Left forelimb (tissue), 1 donor: ENCODE data around the gene PIGC.

ENCODE experiments used
- DNase-seq: peaks from one replicate; pipeline ENCODE4 v3.0.0-alpha.2; 2018; ENCODE audit warnings: low spot score

Gene PIGC

GRCh38 chr1:172443666-172444453 lies at the start of gene PIGC:
TSS of gene PIGC (minus strand) at chr1:172444069. CDS start at chr1:172442622, 1,447 bp downstream.
- peak; percentile 92 for DNase-seq

DNA sequence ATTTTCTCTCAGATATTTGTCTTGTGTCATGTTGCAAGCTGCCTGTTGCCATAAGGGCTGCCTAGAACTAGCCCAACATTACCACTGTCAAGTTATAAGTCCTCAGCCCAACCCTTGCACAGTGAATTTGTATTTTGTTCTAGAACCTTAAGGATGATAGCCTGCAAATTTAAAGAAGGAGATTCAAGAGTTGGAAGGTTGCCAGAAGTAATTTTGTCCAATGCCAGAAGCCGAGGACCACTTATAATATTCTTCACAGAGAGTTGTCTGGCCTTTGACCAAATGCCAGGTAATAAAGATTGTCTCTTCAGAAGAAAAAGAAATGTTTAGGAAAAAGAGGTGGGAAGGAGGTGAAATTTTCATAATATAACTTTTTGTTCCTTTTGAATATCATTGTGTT lies 48.6 kb upstream of the PIGC start:
- no peak for DNase-seq

DNA sequence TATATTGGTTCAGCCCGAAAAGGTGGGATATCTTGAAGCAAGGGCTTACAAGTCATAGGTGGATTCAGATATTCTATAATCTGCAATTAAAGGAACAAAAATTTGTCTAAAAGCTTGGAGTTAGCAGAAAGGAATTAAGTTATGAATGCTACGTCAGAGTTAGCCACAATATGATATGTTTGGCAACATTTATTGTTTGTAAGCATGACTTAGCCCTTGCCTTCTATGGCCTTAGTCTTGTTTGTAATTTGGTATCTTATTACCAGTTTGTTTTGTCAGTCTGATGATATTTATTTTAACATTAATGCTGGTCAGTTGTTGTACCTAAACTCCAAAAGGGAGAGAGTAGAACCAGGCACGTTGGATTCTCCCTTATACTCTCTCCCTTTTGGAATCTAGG lies 46.0 kb upstream of the PIGC start:
- no peak for DNase-seq

GRCh38 chr1:172488393-172488792 lies 44.5 kb upstream of the PIGC start:
- no peak for DNase-seq

- no peak for DNase-seq
Observed at GRCh38 chr1:172487550-172487949, 43.7 kb upstream of the PIGC start.

DNA sequence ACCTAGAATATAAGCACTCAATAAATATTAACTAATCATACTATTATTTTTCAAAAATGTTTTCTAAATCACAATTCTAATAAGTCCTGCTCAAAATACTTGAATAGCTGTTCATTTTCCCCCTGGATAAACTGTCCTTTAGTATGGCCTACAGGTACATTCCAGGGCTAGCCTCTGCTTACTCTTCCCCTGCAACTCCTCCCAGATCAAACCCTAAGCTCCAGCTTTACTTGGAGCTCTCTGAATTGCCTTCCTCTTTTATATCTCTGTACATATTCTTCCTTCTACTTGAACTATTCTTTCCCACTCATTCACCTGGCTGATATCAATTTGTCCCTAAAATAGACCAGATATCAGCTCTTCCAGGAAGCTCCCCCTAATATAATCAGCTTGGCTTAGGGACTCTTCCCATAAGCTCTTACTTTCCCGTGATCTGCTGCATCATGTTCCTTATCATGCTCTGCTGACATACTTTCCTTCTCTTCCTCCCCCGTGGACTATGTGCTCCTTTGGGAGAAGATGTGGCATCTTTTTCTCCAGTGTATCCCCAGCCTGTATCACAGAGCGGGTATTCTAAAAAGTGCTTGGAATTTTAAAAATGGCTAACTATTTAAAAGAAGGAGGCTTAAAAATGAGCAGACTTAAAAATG lies 43.1 kb upstream of the PIGC start:
- DNase-seq, result no peak

DNA sequence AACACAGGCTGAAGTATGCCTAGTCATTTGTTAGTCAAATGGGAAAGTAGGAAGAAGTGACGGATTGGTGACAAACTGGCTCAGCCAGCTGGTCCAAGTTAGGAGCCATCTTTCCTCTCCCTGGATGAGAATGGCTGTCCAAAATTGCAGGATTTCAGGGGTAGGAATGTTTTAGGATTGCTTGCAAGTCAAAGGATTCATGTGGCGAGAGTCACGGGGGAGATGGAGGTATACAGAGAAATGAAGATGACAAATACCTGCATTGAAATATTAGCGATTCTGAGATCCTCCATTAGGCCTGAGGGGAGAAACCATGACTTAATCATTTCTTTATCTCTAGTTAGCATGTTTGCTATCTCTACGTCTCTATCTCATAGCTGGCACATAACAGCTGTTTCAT lies 41.8 kb upstream of the PIGC start:
- no peak for DNase-seq

DNA sequence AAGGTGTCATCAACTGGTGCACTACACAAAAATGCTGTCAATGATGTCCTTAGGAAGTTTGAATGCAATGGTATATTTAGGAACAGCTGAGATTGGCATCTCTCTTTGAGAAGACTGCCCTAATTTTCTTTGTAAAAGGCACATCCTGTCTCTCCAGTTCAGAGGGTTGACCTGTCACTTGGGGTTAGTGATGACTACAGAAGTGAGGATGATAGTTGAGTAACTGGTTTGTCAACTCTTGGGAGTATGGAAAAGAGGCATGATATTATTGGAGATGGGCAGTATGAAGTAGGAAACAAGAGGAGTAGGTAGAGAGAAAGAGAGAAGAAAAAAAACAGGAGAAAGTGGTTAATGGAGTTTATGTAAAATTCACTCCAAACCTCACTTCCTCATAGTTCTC lies 40.4 kb upstream of the PIGC start:
- DNase-seq, result no peak

GRCh38 chr1:172483448-172483847 lies 39.6 kb upstream of the PIGC start:
- DNase-seq, result no peak

- no peak for DNase-seq
Observed at GRCh38 chr1:172482044-172482443, 38.2 kb upstream of the PIGC start.

- no peak for DNase-seq
Observed at GRCh38 chr1:172480431-172480830, 36.6 kb upstream of the PIGC start.

GRCh38 chr1:172478485-172478884 lies 34.6 kb upstream of the PIGC start:
- no peak for DNase-seq

DNA sequence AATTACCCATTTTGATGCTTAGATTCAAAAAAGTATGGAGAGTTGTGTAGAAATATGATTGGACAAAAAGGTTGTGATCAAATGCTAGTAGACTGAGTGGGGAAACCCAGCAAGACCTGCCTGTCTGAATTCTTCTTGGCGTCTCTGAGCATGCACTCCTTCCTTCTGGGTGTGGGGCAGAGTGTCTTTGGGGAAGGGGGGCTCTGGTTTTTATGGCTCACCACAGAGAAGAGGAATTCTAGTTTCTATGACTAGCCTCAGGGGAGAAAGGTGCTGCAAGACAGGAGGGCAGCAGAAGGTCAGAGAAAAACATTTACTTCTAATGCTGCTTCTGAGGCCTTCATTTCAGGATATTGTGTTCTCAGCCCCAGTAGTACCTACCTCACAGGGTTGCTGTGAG lies 33.9 kb upstream of the PIGC start:
- DNase-seq, result no peak

DNA sequence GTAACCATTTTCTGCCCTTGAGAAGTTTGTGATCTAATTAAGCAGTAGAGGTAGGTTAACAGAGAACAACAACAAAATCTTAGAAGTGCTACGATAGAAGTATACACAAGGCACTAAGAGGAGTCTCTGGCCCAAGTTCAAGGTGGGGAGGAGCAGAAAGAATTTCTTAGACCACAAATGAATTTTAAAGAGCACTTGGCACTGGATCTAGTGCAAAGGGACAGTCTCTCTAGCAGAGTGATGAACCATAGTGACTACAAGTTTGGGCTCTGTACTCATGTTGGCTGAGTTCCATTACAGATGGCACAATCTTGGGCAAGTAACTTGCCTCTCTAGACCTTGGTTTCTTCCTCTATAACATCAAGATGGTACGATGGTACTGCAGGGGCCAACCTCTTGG lies 33.3 kb upstream of the PIGC start:
- no peak for DNase-seq

DNA sequence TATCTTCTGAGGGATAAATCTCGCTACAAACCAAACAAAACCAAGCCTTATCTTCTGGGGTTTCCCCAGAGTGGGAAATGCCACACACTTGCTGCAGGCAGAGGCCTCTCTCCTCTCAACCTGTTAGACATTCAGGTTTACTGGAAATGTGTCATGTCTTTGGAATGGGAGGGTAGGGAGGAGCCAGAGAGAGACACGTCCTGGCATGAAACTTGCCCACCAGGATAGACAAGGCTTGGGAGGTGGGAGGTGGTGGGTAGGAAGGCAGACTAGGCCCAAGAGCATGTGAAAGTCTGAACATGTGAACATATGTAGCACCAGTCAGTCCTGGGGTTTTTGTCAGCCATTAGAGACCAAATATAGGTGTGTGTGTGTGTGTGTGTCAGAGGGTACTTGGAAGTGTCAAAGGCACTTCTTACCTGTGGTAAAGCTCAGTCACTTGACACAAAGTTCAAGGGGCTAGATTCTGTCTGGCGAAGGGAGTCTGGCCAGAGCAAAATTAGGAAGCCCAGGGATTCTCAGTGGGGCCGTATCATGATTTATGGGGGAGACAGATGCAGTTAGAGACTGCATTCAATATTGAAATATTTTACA lies 32.4 kb upstream of the PIGC start:
- no peak for DNase-seq

GRCh38 chr1:172473842-172474241 lies 30.0 kb upstream of the PIGC start:
- no peak for DNase-seq

DNA sequence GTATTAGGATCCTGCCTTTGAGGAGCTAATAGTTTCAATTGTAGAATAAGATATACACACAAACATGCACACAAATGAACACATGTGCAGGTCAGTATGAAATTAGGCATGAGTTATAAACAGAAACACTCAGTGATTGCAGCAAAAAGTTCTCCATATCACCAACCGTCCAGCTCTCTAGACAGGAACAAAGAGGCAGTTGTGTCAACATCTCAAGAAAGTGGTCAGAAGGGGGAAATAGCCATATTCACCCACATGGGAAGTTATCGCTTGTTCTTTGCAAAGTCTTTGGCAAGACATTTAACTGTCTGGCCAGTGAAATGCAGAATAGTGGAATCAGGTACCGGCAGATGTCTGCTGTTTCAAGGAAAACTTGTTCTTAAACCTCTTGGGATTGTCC lies 29.4 kb upstream of the PIGC start:
- no peak for DNase-seq

GRCh38 chr1:172472495-172472894 lies 28.6 kb upstream of the PIGC start:
- no peak for DNase-seq

GRCh38 chr1:172471666-172472065 lies 27.8 kb upstream of the PIGC start:
- no peak for DNase-seq

DNA sequence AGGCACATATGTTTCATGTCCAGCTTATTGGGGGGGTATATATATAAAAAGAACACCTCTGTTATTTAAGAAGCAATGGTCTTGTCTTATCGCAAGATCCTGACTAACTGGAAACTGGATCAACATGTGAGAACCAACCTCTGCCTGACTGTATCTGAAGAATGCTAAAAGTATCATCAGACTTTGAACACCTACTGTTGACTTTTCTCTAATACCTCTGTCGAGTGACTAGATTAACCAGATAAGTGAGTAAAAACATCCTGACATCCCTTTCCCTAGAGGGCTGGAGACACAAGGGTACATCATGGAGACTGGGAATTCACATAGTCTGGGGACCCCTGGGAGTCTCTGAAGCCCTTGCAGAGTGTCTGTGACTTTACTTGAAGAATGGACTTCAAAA lies 26.3 kb upstream of the PIGC start:
- DNase-seq, result no peak

DNA sequence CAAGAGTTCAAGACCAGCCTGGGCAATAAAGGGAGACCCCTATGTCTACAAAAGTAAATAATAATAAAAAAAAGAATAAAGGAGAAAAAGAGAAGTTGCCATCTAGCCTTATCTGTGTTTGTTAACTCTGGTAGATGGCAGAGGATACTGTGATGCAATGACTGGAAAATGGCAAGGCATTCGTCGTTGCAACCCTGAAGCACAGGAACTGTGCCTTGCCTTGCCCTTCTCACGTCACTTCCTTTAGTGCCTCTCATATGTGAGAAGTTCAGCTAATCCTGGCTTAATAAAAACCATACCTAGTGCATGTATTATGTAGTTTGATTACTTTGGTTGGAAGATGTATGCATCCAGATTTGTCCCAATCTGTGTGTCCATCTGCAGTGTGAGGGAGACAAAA lies 25.8 kb upstream of the PIGC start:
- no peak for DNase-seq

DNA sequence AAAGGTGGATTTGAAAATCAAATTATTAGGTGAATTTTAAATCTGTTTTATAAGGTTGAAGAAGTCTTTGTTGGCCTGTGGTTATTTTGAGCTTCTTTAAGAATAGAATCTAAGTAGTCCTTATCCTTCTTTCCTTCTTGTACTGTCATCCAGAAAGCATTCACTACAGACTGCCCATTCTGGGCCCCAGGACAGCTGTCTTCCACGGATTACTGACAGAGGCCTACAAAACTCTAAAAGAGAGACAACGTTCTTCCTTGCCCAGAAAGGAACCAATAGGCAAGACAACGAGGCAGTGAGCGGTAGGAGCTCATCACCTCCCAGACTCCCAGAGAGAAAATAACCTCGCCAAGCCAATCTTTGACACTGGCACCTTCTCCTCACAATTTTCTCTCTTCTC lies 24.4 kb upstream of the PIGC start:
- no peak for DNase-seq

- DNase-seq, result no peak
Observed at GRCh38 chr1:172467446-172467845, 23.6 kb upstream of the PIGC start.
